K562 (cell line): Measurements from ENCODE around the gene RIMKLB. TPM values are rescaled to one million over a fixed set of nuclear protein-coding genes. Genes with fewer than 3 reads are reported as not detected.

Experiments
- ATAC-seq: fragments of 200-7000 bp; cut with Tn5 transposase; 3 replicates; pipeline ENCODE4 v1.9.1; 2020; ENCODE audit warnings: moderate library complexity
- BruUV-seq: library from RNA; stranded (reverse); fragments of 400-500 nt; replicated peaks from 2 replicates; lab custom pipeline; 2021; lab: Mats Ljungman, UMichigan
- CTCF ChIA-PET: fragments of 300-600 bp; formaldehyde crosslinking; extraction: SDS; loops from one replicate; lab custom pipeline; 2021; ENCODE audit warnings: low intra/inter-chr PET ratio; lab: Yijun Ruan, JAX
- POLR2A ChIA-PET: fragments of 300-600, 350-650 bp; sonication (Branson Sonifier 250); formaldehyde crosslinking; extraction: SDS; loops from one replicate; lab custom pipeline; 2021; ENCODE audit warnings: antibody characterized with exemption, inconsistent platforms; lab: Yijun Ruan, JAX
- DNase-seq, 4 experiments: peaks; one replicate each; pipeline versions ENCODE4 v3.0.0 to v3.0.0-alpha.2; 2011 to 2018; ENCODE audit warnings: low spot score in 3 of 4, mixed read lengths in 3 of 4; ENCODE audit errors: extremely low read depth in 1 of 4
- FAIRE-seq: peaks from 2 replicates; lab custom pipeline; 2011; peaks lifted over from hg19 to GRCh38; lab: Jason Lieb, UNC
- H2AFZ ChIP-seq: 2 replicates; pipeline ENCODE4 v1.6.0; 2011; ENCODE audit warnings: low read depth, low read length, control low read depth, inconsistent platforms
- H3K27ac ChIP-seq: fragments of 200-600 bp; 3 replicates; pipeline ENCODE4 v1.8.0; 2011; ENCODE audit warnings: low read depth, mild to moderate bottlenecking, control low read depth, inconsistent platforms, low read length, moderate library complexity, mixed read lengths; ENCODE audit errors: extremely low read depth
- H3K27me3 ChIP-seq, 2 experiments: fragments of 300-600 bp in 1 of 2; 2 replicates in 1 of 2; 3 replicates in 1 of 2; pipeline versions ENCODE4 v1.6.0 to v1.8.0; 2011; ENCODE audit warnings: inconsistent platforms in 2 of 2, low read length in 2 of 2, mild to moderate bottlenecking in 1 of 2, mixed read lengths in 1 of 2, moderate library complexity in 1 of 2; ENCODE audit not compliant: control insufficient read depth in 2 of 2, insufficient read depth in 2 of 2
- H3K36me3 ChIP-seq: fragments of 300-600 bp; 3 replicates; pipeline ENCODE4 v1.8.0; 2011; ENCODE audit warnings: mild to moderate bottlenecking, low read length, inconsistent platforms; ENCODE audit not compliant: control insufficient read depth, insufficient read depth
- H3K4me1 ChIP-seq, 2 experiments: fragments of 200-600 bp in 1 of 2; replicated peaks in 1 of 2; 2 replicates in 1 of 2; 3 replicates in 1 of 2; pipeline versions ENCODE4 v1.5.1 to v1.8.0; 2011; ENCODE audit warnings: inconsistent platforms in 2 of 2, low read length in 2 of 2, mild to moderate bottlenecking in 1 of 2, mixed read lengths in 1 of 2, moderate library complexity in 1 of 2; ENCODE audit not compliant: control insufficient read depth in 2 of 2, insufficient read depth in 2 of 2
- H3K4me2 ChIP-seq: 2 replicates; pipeline ENCODE4 v1.6.1; 2011; ENCODE audit warnings: low read length, control low read depth, inconsistent platforms, mixed read lengths; ENCODE audit not compliant: insufficient read depth
- H3K4me3 ChIP-seq: fragments of 200-600 bp; sonication (generic), shearing (Covaris generic); 2 replicates; pipeline ENCODE4 v1.5.1; 2016; ENCODE audit warnings: control low read depth, inconsistent platforms
- H3K79me2 ChIP-seq: fragments of 200-600 bp; 3 replicates; pipeline ENCODE4 v1.8.0; 2011; ENCODE audit warnings: low read length, inconsistent platforms; ENCODE audit not compliant: control insufficient read depth, insufficient read depth
- H3K9ac ChIP-seq, 2 experiments: 2 replicates each; pipeline versions ENCODE4 v1.6.0 to v1.6.1; 2011; ENCODE audit warnings: low read depth in 2 of 2, low read length in 2 of 2, control low read depth in 1 of 2, inconsistent platforms in 1 of 2, mild to moderate bottlenecking in 1 of 2, mixed read lengths in 1 of 2; ENCODE audit not compliant: insufficient read depth in 1 of 2
- H3K9me1 ChIP-seq: one replicate; pipeline ENCODE4 v1.6.0; 2011; ENCODE audit warnings: inconsistent platforms, mild to moderate bottlenecking, low read length, moderate library complexity; ENCODE audit not compliant: control insufficient read depth, insufficient read depth
- H3K9me3 ChIP-seq: replicated peaks from 2 replicates; pipeline ENCODE4 v1.5.1; 2011; ENCODE audit warnings: low read depth, low read length, inconsistent platforms; ENCODE audit not compliant: control insufficient read depth, insufficient read depth
- H4K20me1 ChIP-seq: replicated peaks from 2 replicates; pipeline ENCODE4 v1.6.1; 2011; ENCODE audit warnings: low read length, inconsistent platforms, mixed read lengths; ENCODE audit not compliant: control insufficient read depth, insufficient read depth
- C11orf30 ChIP-seq: fragments of 450-650 bp; IDR thresholded peaks from 2 replicates; pipeline ENCODE4 v1.6.1; 2016; ENCODE audit warnings: low read depth, mild to moderate bottlenecking
- SMAD1 ChIP-seq: fragments of 150-350 bp; IDR thresholded peaks from 2 replicates; pipeline ENCODE4 v1.6.1; 2014; ENCODE audit warnings: low read length, low read depth; ENCODE audit not compliant: partially characterized antibody
- ZNF224 ChIP-seq: sonication (generic); formaldehyde crosslinking; IDR thresholded peaks from 2 replicates; pipeline ENCODE4 v1.8.0; 2022; ENCODE audit warnings: mild to moderate bottlenecking, missing genetic modification reagents
- ZNF316 ChIP-seq: fragments of 450-650 bp; IDR thresholded peaks from 2 replicates; pipeline ENCODE4 v1.6.1; 2016
- WGBS: fragments of 100-300 bp; shearing (Covaris generic); methylation state at CpG from one replicate; pipeline ENCODE4 v1.1.6; 2016; ENCODE audit warnings: low coverage, mixed read lengths; ENCODE audit not compliant: insufficient coverage; ENCODE audit errors: missing lambda C conversion rate; 5-methylcytosine and 5-hydroxymethylcytosine counted together
- in situ Hi-C: fragments of 300-500 bp; cut with MboI; formaldehyde crosslinking; loops from 4 replicates; pipeline ENCODE4 v1.15.0; 2018; ENCODE audit warnings: inconsistent platforms, mixed read lengths
- intact Hi-C: fragments of 100-400 bp; cut with micrococcal nuclease; formaldehyde crosslinking; loops from 2 replicates; pipeline ENCODE4 v1.14.2; 2022
- polyA plus RNA-seq, 8 experiments: library from polyadenylated mRNA; depleted of rRNA in 4 of 8; stranded (reverse) in 5 of 8; unstranded in 3 of 8; fragments of >200 nt; fragmentation: Nextera tagmentation in 2 of 8; fragmentation: Illumina TruSeq in 1 of 8; extraction: Ambion mirVana in 2 of 8; extraction: Trizol in 1 of 8; gene quantifications; 2 replicates each; pipeline versions ENCODE4 v1.2.1 to v1.2.3, GENCODE V29; 2011 to 2014; ENCODE audit warnings: inconsistent platforms in 1 of 8, missing spikeins in 1 of 8
- total RNA-seq, 7 experiments: library from RNA; depleted of rRNA in 6 of 7; stranded (reverse); fragments of >200 nt in 6 of 7; fragmentation: Illumina TruSeq in 2 of 7; extraction: Trizol in 2 of 7; gene quantifications; 2 replicates each; pipeline versions ENCODE4 v1.2.1 to v1.2.3, GENCODE V29; 2011 to 2021; ENCODE audit warnings: low replicate concordance in 1 of 7

RIMKLB gene
- total and polyA plus RNA-seq, 9 of the 15 experiments (the other 6 are each of a cell fraction or from before 2014, with no cell fraction given), result 6.5 to 22.8 (median 17.2) TPM

DNA sequence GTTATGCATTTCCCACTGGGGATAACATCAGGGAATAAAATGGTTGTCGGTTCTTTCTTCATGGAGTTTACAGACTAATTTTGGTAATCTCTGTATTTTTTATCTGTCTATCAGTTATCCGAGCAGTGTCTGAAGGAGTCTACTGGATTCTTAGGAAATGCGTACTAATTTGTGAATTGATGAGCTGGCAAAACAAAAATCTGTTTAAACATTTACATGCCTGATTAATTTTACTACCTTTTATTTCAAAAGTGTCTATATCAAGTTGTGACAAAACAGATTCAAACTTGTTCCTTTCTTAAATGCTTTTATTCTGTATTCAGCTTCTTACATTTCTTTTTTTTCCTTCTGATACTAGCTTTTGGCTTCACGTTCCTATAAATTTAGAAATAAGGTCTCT, 4.4 kb downstream of the RIMKLB start:
- intact Hi-C loops, result no loop called here
- H3K36me3 ChIP-seq, result peaks cover 13% of the 10 kb centered on the region; the same call in 2 of the 3 replicates

DNA sequence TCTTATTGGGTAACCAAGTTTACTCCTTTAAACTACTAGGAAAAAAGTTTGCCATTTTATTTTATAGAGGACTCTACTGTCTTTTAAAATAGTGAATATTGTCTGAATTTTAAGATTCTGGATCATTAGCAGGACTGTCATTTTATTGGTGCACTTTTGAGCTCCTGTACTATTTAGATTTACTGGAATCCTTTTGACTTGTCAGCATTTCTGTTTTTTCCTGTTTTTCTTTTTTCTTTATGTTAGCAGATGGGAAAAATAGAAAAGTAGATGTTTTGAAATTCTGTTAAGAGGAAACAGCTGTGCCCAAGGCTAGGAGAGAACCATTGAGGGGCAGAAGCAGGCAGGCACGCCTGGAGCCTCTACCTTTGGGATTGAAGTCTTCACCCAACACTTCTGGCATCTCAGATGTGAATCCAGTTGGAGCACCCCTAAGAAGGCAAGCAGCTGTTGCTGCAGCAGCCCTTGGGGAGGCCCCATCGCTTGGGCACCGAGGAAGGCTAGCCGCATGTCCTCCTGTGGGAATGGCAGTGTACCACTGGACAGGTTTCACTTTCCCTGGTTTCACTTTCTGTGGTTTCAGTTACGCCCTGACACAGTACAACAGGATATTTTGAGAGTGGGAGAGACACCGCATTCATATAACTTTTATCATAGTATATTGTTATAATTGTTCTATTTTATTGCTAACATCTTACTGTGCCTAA, 11.5 kb downstream of the RIMKLB start:
- CTCF ChIA-PET, result no interaction called here
- Histone ChIP-seq H3K9ac (peak overlapping the region in 1 of 2 experiments; percentile 68; a peak in 2 of 4 replicates), H3K4me3 (no peak overlapping the region)
- TF ChIP-seq ZNF316 (peak; percentile 60; the same call in 1 of the 2 replicates), ZNF224 (CRISPR knock-in tag) (no peak)
- TF ChIP-seq, all 486 proteins: peak for 1
- intact Hi-C loops, result no loop called here
- BruUV-seq, result no TSS peak
- H3K36me3 ChIP-seq, result peaks cover 6% of the 10 kb centered on the region; the same call in 1 of the 3 replicates
- H3K9me1 ChIP-seq, result no peaks in the 10 kb centered on the region
- H3K9me3 ChIP-seq, result no peaks in the 10 kb centered on the region
- ATAC-seq (no peak), DNase-seq (no peak), FAIRE-seq (no peak)
- H3K4me1 ChIP-seq, result no peaks in the 10 kb centered on the region
- no peak overlapping the region for H3K27ac ChIP-seq
- no peaks in the 10 kb centered on the region for H4K20me1 ChIP-seq
- WGBS, result 92% methylated on average over 5 of the region's 6 CpGs
- POLR2A ChIA-PET, result interaction anchor here (1.8 kb wide), 1 partner anchor 9 kb away, joined by 5 read pairs; no protein-coding TSS in a partner anchor
- no peak overlapping the region for H3K4me2 ChIP-seq
- no peaks in the 10 kb centered on the region for H3K27me3 ChIP-seq
- peaks cover 28% of the 10 kb centered on the region; the same call in 2 of the 3 replicates for H3K79me2 ChIP-seq
- H2AFZ ChIP-seq, result no peak overlapping the region
- in situ Hi-C loops, result no loop called here

More for the DNA sequence above, 4.4 kb downstream of the RIMKLB start:
- in situ Hi-C loops, result no loop called here
- H3K27ac ChIP-seq, result no peak overlapping the region
- H3K4me1 ChIP-seq, result peaks cover 5 to 7% of the 10 kb centered on the region in 2 experiments; a peak in 2 of 5 replicates
- BruUV-seq, result no TSS peak
- H3K27me3 ChIP-seq, result no peaks in the 10 kb centered on the region
- H3K9me1 ChIP-seq, result no peaks in the 10 kb centered on the region
- ChIA-PET CTCF (interaction anchor here (0.7 kb wide), 1 partner anchor 121 kb away, joined by 4 read pairs; no protein-coding TSS in a partner anchor), POLR2A (interaction anchor here (0.7 kb wide), 1 partner anchor 8 kb away, joined by 5 read pairs; no protein-coding TSS in a partner anchor)
- H2AFZ ChIP-seq, result no peak overlapping the region
- no peaks in the 10 kb centered on the region for H4K20me1 ChIP-seq
- H3K9ac ChIP-seq, result no peak overlapping the region
- peaks cover 65% of the 10 kb centered on the region for H3K79me2 ChIP-seq
- TF ChIP-seq SMAD1 (no peak), C11orf30 (peak; percentile 42; the same call in 1 of the 2 replicates), ZNF316 (peak; percentile 69)
- H3K9me3 ChIP-seq, result no peaks in the 10 kb centered on the region
- no peak for DNase-seq
- H3K4me2 ChIP-seq, result no peak overlapping the region
- no peak for ATAC-seq
- 81% methylated on average over 4 of the region's 4 CpGs for WGBS
- no peak overlapping the region for H3K4me3 ChIP-seq
- no peak for FAIRE-seq
